Stomach (tissue), 4 donors: Measurements from ENCODE around the gene MYOZ2.

Experiments
- CTCF ChIP-seq, 7 experiments: fragments of 450-650 bp in 4 of 7; fragments of 200-600 bp in 3 of 7; sonication (generic) in 3 of 7; IDR thresholded peaks; one replicate each; pipeline ENCODE4 v1.5.1; 2016 to 2019; ENCODE audit warnings: antibody characterized with exemption in 7 of 7, control low read depth in 2 of 7, mild to moderate bottlenecking in 1 of 7
- EP300 ChIP-seq: sonication (generic); formaldehyde crosslinking; IDR thresholded peaks from one replicate; pipeline ENCODE4 v1.6.1; 2017; ENCODE audit warnings: antibody characterized with exemption
- POLR2A ChIP-seq, 4 donors: fragments of 450-650 bp; IDR thresholded peaks; one replicate each; pipeline ENCODE4 v1.6.1; 2016; ENCODE audit warnings: antibody characterized with exemption in 4 of 4, control low read depth in 2 of 4, mild to moderate bottlenecking in 1 of 4, moderate library complexity in 1 of 4
- POLR2AphosphoS5 ChIP-seq, 3 donors: sonication (generic); formaldehyde crosslinking; IDR thresholded peaks; one replicate each; pipeline ENCODE4 v1.6.1; 2016; ENCODE audit warnings: antibody characterized with exemption in 3 of 3

GRCh38 chr4:119233191-119233590, 97.6 kb downstream of the MYOZ2 start:
- TF ChIP-seq CTCF (IDR thresholded peaks at IDR 0.05): no peak
- no peak for TF ChIP-seq POLR2A (IDR thresholded peaks at IDR 0.05)
- TF ChIP-seq POLR2AphosphoS5 (IDR thresholded peaks at IDR 0.05): no peak
- TF ChIP-seq EP300: no peak
